GM23338 (cell line): ENCODE data around the gene IARS2. TPM values are rescaled to one million over a fixed set of nuclear protein-coding genes. Genes with fewer than 3 reads are reported as not detected.

Experiments
- ATAC-seq: fragments of 200-7000 bp; cut with Tn5 transposase; 3 replicates; pipeline ENCODE4 v1.9.1; 2020
- DNase-seq: peaks from one replicate; pipeline ENCODE4 v3.0.0-alpha.2; 2015; ENCODE audit warnings: low spot score
- H2AFZ ChIP-seq: fragments of 200-600 bp; sonication (generic); 2 replicates; pipeline ENCODE4 v1.8.0; 2016; ENCODE audit warnings: antibody characterized with exemption, mild to moderate bottlenecking, moderate library complexity
- H3F3A ChIP-seq: fragments of 200-600 bp; sonication (generic); replicated peaks from 2 replicates; pipeline ENCODE4 v1.8.0; 2017; ENCODE audit warnings: antibody characterized with exemption, mixed run types, low read depth
- H3K27ac ChIP-seq: fragments of 200-600 bp; sonication (generic); 2 replicates; pipeline ENCODE4 v1.6.1; 2016; ENCODE audit warnings: low read depth
- H3K27me3 ChIP-seq: fragments of 200-600 bp; sonication (generic); 2 replicates; pipeline ENCODE4 v1.8.0; 2016; ENCODE audit warnings: mild to moderate bottlenecking, mixed run types, moderate library complexity; ENCODE audit not compliant: insufficient read depth
- H3K36me3 ChIP-seq: fragments of 200-600 bp; sonication (generic); 2 replicates; pipeline ENCODE4 v1.8.0; 2016; ENCODE audit warnings: mild to moderate bottlenecking; ENCODE audit not compliant: insufficient read depth
- H3K4me1 ChIP-seq: fragments of 200-600 bp; sonication (generic); 2 replicates; pipeline ENCODE4 v1.8.0; 2016; ENCODE audit warnings: mild to moderate bottlenecking, moderate library complexity; ENCODE audit not compliant: insufficient read depth
- H3K4me2 ChIP-seq: fragments of 200-600 bp; sonication (generic); 2 replicates; pipeline ENCODE4 v1.7.1; 2017; ENCODE audit warnings: mixed run types
- H3K4me3 ChIP-seq: fragments of 200-600 bp; sonication (generic); 2 replicates; pipeline ENCODE4 v1.6.1; 2016; ENCODE audit warnings: mixed run types
- H3K79me2 ChIP-seq: fragments of 200-600 bp; sonication (generic); replicated peaks from 2 replicates; pipeline ENCODE4 v1.8.0; 2017; ENCODE audit warnings: mild to moderate bottlenecking; ENCODE audit not compliant: insufficient read depth
- H3K9me2 ChIP-seq: fragments of 200-600 bp; sonication (generic); 2 replicates; pipeline ENCODE4 v1.8.0; 2017; ENCODE audit not compliant: insufficient read depth
- H4K20me1 ChIP-seq: fragments of 200-600 bp; sonication (generic); replicated peaks from 2 replicates; pipeline ENCODE4 v1.8.0; 2017; ENCODE audit warnings: mild to moderate bottlenecking; ENCODE audit not compliant: insufficient read depth
- H3K27ac Mint-ChIP-seq: 2 replicates; pipeline ENCODE4 v1.8.0; 2020; ENCODE audit warnings: inconsistent platforms, mild to moderate bottlenecking, moderate library complexity, mixed read lengths
- H3K27me3 Mint-ChIP-seq: 3 replicates; pipeline ENCODE4 v1.8.0; 2022; ENCODE audit warnings: low read depth, mild to moderate bottlenecking, moderate library complexity, mixed read lengths, inconsistent platforms; ENCODE audit not compliant: insufficient read depth, poor library complexity
- H3K36me3 Mint-ChIP-seq: 3 replicates; pipeline ENCODE4 v1.8.0; 2021; ENCODE audit warnings: low read depth, mild to moderate bottlenecking, inconsistent platforms, moderate library complexity, mixed read lengths
- H3K4me1 Mint-ChIP-seq: 3 replicates; pipeline ENCODE4 v1.8.0; 2020; ENCODE audit warnings: mild to moderate bottlenecking, inconsistent platforms, mixed read lengths
- H3K4me3 Mint-ChIP-seq: 3 replicates; pipeline ENCODE4 v1.8.0; 2021; ENCODE audit warnings: moderate library complexity, mild to moderate bottlenecking, inconsistent platforms, mixed read lengths
- H3K9me3 Mint-ChIP-seq: 3 replicates; pipeline ENCODE4 v1.8.0; 2020; ENCODE audit warnings: moderate library complexity, mild to moderate bottlenecking, inconsistent platforms, mixed read lengths
- CTCF ChIP-seq, 2 experiments: fragments of 200-600 bp in 1 of 2; sonication (generic) in 1 of 2; conservative IDR thresholded peaks; 2 replicates each; pipeline versions ENCODE4 v1.5.1 to v1.6.1; 2016 to 2017; ENCODE audit warnings: antibody characterized with exemption in 2 of 2, low read depth in 2 of 2, mild to moderate bottlenecking in 2 of 2, moderate library complexity in 1 of 2
- ETS1 ChIP-seq: IDR thresholded peaks from 2 replicates; pipeline ENCODE4 v1.6.1; 2016; ENCODE audit warnings: antibody characterized with exemption
- EZH2 ChIP-seq: fragments of 200-600 bp; sonication (generic); IDR thresholded peaks from one replicate; pipeline ENCODE4 v1.8.0; 2017; ENCODE audit warnings: antibody characterized with exemption, mild to moderate bottlenecking, low read depth; ENCODE audit not compliant: unreplicated experiment
- JUNB ChIP-seq: IDR thresholded peaks from one replicate; pipeline ENCODE4 v1.6.1; 2016; ENCODE audit warnings: antibody characterized with exemption; ENCODE audit not compliant: unreplicated experiment
- NANOG ChIP-seq: IDR thresholded peaks from 2 replicates; pipeline ENCODE4 v1.6.1; 2016; ENCODE audit warnings: antibody characterized with exemption, borderline replicate concordance
- POLR2AphosphoS5 ChIP-seq: IDR thresholded peaks from 2 replicates; pipeline ENCODE4 v1.6.1; 2016; ENCODE audit warnings: antibody characterized with exemption, low read depth
- REST ChIP-seq: IDR thresholded peaks from one replicate; pipeline ENCODE4 v1.6.1; 2018; ENCODE audit warnings: antibody characterized with exemption; ENCODE audit not compliant: unreplicated experiment
- STAT1 ChIP-seq: IDR thresholded peaks from one replicate; pipeline ENCODE4 v1.6.1; 2016; ENCODE audit warnings: antibody characterized with exemption; ENCODE audit not compliant: unreplicated experiment
- polyA plus RNA-seq: library from polyadenylated mRNA; unstranded; fragments of >200 nt; fragmentation: Nextera tagmentation; extraction: Ambion mirVana; gene quantifications from 2 replicates; pipeline ENCODE4 v1.2.1, GENCODE V29; 2016
- total RNA-seq: library from RNA; depleted of rRNA; stranded (reverse); fragments of >200 nt; shearing (Covaris generic); gene quantifications from 2 replicates; pipeline ENCODE4 v1.2.3, GENCODE V29; 2014

Gene IARS2
- total and polyA plus RNA-seq, 2 experiments from 2014 or later, result 33.3 to 75.6 TPM

GRCh38 chr1:220089650-220090556 lies 4.0 kb upstream of the IARS2 start, which contains the start of gene BPNT1 (continued):
- TF ChIP-seq REST (no peak), POLR2AphosphoS5 (peak; percentile 87)

- no peak overlapping the region for H3K27ac Mint-ChIP-seq
- Histone ChIP-seq H3K36me3 (peaks cover 7% of the 10 kb centered on the region; the same call in 1 of the 2 replicates), H4K20me1 (no peaks in the 10 kb centered on the region), H3K4me1 (peaks cover 7% of the 10 kb centered on the region; the same call in 1 of the 2 replicates), H3K4me2 (no peak overlapping the region), H2AFZ (peak overlapping the region; percentile 33; the same call in 1 of the 2 replicates), H3F3A (peaks cover 7% of the 10 kb centered on the region; the same call in 1 of the 2 replicates), H3K27ac (no peak overlapping the region), H3K79me2 (peaks cover 22% of the 10 kb centered on the region), H3K9me2 (no peaks in the 10 kb centered on the region), H3K4me3 (no peak overlapping the region), H3K27me3 (no peaks in the 10 kb centered on the region)
- H3K4me1 Mint-ChIP-seq, result peaks cover 6% of the 10 kb centered on the region
- no peak overlapping the region for H3K4me3 Mint-ChIP-seq
- H3K36me3 Mint-ChIP-seq, result peaks cover 22% of the 10 kb centered on the region; the same call in 2 of the 3 replicates
- H3K9me3 Mint-ChIP-seq, result no peaks in the 10 kb centered on the region
- peaks cover 10% of the 10 kb centered on the region for H3K27me3 Mint-ChIP-seq
- DNase-seq (no peak), ATAC-seq (no peak)
- TF ChIP-seq ETS1 (no peak), POLR2AphosphoS5 (no peak), CTCF (conservative IDR thresholded peaks at IDR 0.05; ENCODE audit: low read depth in 2 of 2) (no peak), JUNB (no peak), STAT1 (no peak), REST (no peak), EZH2 (no peak), NANOG (no peak)
Measured at GRCh38 chr1:220092694-220093093, 1.2 kb upstream of the IARS2 start.
